ENCODE results near the gene ENOX1. TPM values are rescaled to one million over a fixed set of nuclear protein-coding genes. Genes with fewer than 3 reads are reported as not detected.
"Not testable (repeated sequence)": the region's sequence is repeated elsewhere in the genome, so short reads cannot be mapped to it uniquely, and the experiment has no call there.

Gene ENOX1
- total RNA-seq, 2 experiments from 2014 or later, result not detected

DNA sequence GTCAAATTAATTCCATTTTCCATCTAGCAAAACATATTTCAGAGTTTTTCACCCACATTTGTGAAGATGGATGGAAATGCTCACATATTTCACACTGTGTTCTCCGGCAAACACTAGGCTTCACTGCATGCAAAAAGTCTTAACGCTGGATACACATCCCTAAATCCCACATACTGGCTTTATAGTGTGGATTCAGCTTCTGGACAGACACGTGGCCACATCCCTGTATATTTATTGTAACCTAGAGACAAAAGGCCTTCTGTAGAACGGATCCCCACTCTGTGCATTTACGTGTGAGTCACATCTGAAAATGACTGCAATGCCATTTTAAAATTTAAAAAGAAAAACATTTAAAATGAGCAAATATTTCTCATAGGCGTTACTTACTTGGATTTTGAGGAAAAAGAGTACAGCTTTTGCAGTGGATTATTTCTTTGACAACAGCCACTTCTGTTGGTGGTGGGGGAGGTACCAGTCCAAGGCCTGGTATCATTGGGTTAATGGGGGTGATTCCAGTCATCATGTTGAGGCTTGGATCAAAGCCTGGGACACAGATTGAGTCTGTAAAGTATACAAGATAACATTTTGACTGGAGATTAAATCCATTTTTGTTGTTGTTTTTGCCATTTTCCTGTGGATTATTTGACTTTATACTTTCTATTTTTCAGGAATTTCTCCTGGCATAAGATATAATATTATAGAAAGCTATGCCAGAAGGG is 425.7 kb downstream of the ENOX1 start:
- DNase-seq, result no peak
- Mint-ChIP-seq H3K4me3 (no peak overlapping the region), H3K4me1 (peaks cover 3% of the 10 kb centered on the region), H3K9me3 (no peaks in the 10 kb centered on the region), H3K27ac (no peak overlapping the region), H3K27me3 (no peaks in the 10 kb centered on the region), H3K36me3 (no peaks in the 10 kb centered on the region)
- POLR2A ChIA-PET, result no interaction called here
- no peak for ATAC-seq (ENCODE audit: low read depth)

DNA sequence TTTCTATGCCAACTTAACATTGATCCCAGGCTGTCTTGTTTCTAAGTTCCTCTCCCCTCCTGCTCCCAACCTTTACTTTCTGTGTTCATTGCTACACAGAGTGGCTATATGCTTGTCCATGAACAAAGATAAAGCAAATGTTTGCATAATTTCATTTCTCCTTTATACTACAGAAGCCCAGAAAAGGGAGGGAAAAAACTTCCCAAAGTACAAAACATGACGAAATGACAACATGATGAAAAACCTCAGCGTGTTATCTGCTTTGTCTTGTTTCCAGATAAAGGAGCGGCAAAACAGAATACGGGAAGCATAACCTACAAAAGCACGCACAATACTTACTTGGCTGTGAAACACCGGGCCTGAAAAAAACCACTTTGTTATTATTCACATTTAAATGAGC is 426.6 kb downstream of the ENOX1 start:
- DNase-seq (no peak), ATAC-seq (ENCODE audit: low read depth) (no peak)
- POLR2A ChIA-PET, result no interaction called here
- no peaks in the 10 kb centered on the region for H3K36me3 Mint-ChIP-seq
- H3K27ac Mint-ChIP-seq, result no peak overlapping the region
- no peaks in the 10 kb centered on the region for H3K27me3 Mint-ChIP-seq
- no peak overlapping the region for H3K4me3 Mint-ChIP-seq
- no peaks in the 10 kb centered on the region for H3K9me3 Mint-ChIP-seq
- H3K4me1 Mint-ChIP-seq, result peaks cover 3% of the 10 kb centered on the region

DNA sequence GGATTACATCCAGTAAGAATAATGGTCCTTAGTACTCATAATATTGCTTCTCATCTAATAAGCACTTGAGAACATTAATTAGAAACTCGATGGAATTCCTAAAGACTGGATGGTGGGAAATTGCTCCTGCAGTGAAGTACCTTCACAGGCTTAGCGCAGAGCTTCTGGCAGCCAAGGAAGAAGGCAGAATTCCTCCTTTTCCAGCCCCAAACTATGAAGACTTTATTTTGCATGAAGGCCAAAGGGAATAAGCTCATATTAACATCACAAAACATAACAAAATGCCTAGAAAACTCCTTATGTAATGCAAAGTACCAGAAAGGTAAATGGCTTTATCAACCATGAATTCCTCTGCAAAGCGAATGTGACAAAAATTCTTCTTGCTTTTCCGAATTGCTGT is 427.2 kb downstream of the ENOX1 start:
- no peak for ATAC-seq (ENCODE audit: low read depth)
- Mint-ChIP-seq H3K27me3 (no peaks in the 10 kb centered on the region), H3K4me1 (peaks cover 3% of the 10 kb centered on the region), H3K36me3 (no peaks in the 10 kb centered on the region), H3K4me3 (no peak overlapping the region), H3K9me3 (no peaks in the 10 kb centered on the region), H3K27ac (no peak overlapping the region)
- POLR2A ChIA-PET, result no interaction called here
- no peak for DNase-seq

DNA sequence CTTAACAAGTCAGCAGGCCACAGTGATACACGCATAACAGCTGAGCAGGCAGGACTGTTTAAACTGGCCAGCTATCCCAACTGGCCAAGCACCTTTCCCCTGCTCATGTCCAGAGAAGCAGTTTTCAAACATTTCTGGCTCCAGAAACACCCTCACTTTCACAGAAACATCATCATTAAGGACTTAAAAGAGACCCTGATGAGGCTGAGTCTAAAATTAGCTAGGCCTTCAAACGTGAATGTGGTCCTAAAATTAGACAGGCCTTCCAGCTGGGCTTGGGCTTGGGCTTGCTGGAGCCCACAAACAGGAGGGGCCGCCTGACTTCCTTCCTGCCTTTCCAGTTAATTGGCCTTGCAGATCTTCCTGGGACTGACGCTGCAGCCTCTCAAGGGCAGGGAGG is 429.2 kb downstream of the ENOX1 start:
- Mint-ChIP-seq H3K9me3 (no peaks in the 10 kb centered on the region), H3K36me3 (no peaks in the 10 kb centered on the region), H3K27me3 (no peaks in the 10 kb centered on the region), H3K4me3 (no peak overlapping the region), H3K4me1 (peaks cover 3% of the 10 kb centered on the region), H3K27ac (no peak overlapping the region)
- DNase-seq (no peak), ATAC-seq (ENCODE audit: low read depth) (no peak)
- POLR2A ChIA-PET, result no interaction called here

DNA sequence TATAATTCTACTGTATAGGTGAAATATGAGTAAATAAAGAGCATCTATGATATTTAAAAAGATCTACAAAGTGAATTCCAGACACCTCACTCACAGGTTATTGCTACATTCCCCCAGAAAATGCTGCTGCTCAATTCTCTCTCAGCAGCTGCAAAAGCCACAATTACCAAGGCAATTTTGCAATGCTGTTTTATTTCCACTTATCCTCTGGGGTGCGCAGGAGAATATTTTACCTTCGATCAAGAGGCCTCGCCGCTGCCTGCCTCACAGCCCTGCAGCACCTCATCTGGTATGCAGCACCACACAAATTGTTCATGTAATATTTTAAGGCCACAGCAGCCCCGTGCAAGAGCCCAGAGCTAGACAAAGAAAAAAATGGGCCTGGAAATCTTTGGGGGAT is 430.2 kb downstream of the ENOX1 start:
- Mint-ChIP-seq H3K4me1 (peaks cover 3% of the 10 kb centered on the region), H3K27ac (no peak overlapping the region), H3K4me3 (no peak overlapping the region), H3K36me3 (no peaks in the 10 kb centered on the region), H3K27me3 (no peaks in the 10 kb centered on the region), H3K9me3 (no peaks in the 10 kb centered on the region)
- POLR2A ChIA-PET, result no interaction called here
- DNase-seq (no peak), ATAC-seq (ENCODE audit: low read depth) (no peak)

DNA sequence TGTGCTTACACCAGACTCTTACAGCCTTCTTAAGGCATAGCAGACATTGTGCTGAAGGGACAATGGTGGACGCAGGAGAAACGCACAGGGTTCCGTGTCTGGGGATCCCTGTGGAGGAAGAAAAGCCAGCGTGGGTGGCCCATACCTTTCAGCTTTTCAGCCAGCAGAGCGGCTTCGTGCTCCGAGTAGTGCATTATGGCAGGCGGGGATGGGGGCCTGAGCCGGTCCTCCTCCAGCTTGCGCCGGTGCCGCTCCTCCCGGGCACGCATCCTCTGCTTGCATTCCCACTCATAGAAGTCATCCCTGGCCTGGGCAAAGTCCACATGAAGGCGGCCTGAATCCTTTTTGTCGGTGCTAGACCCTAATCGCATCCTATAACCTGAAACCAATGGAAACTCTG is 431.0 kb downstream of the ENOX1 start:
- no peaks in the 10 kb centered on the region for H3K9me3 Mint-ChIP-seq
- no peak for ATAC-seq (ENCODE audit: low read depth)
- no peak for DNase-seq
- H3K27ac Mint-ChIP-seq, result no peak overlapping the region
- peaks cover 3% of the 10 kb centered on the region for H3K4me1 Mint-ChIP-seq
- POLR2A ChIA-PET, result no interaction called here
- no peaks in the 10 kb centered on the region for H3K27me3 Mint-ChIP-seq
- H3K36me3 Mint-ChIP-seq, result no peaks in the 10 kb centered on the region
- H3K4me3 Mint-ChIP-seq, result no peak overlapping the region

DNA sequence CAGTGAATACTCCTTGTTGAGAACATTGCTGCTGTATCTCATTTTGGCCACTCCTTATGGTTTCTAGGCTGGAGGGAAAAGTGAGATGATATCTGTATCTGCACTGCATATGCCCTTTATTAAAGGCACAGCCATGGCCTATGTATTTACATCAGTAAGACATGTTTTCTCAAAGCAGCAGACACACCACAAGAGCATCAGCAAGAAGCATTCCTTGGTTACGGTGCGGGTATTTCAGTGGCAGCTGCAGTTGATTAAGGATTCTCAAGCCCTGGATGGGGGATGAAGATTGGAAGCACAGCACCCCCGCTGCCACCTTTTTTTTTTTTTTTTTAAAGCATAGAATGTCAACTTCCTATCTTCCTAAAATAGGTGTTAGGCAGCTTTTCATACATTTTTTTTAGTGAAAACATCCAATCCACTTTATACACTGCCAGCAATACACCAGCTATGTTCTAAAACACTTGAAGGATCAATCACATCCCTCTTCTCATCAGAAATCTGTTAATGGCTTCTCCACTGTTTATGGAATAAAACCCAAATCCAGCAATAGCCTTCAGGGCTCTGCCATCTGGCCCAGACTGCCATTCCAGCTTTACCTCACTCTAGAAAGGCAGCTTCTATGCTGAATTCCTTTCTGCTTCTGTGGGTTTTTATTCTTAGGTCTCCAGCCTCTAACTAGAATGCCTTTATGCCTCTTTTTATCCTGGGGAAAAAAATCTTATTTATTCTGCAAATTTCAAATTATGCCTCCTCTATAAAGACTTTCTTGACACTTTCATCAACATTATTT is 432.4 kb downstream of the ENOX1 start:
- POLR2A ChIA-PET, result no interaction called here
- ATAC-seq (ENCODE audit: low read depth), result no peak
- H3K9me3 Mint-ChIP-seq, result no peaks in the 10 kb centered on the region

DNA sequence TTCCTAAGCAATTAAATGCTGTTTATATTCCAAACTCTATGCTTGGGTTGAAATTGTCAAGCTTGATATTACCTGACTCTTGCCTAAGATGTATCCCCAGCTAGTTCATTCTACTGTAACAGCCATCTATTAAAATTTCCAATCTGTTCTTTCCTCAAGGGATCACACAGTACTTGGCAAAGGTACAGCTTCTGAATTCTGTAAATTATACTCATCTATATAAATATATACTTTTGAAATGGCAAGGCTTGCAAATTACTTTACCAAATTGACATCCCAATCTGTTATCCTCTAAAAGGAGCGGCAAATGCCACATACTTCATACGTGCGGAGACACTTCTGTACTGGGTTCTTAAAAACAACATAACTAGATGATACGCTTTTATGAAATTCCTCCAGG is 433.1 kb downstream of the ENOX1 start:
- no peaks in the 10 kb centered on the region for H3K36me3 Mint-ChIP-seq
- ATAC-seq (ENCODE audit: low read depth), result no peak
- no peaks in the 10 kb centered on the region for H3K9me3 Mint-ChIP-seq
- peaks cover 3% of the 10 kb centered on the region for H3K4me1 Mint-ChIP-seq
- no peak overlapping the region for H3K27ac Mint-ChIP-seq
- no peaks in the 10 kb centered on the region for H3K27me3 Mint-ChIP-seq
- H3K4me3 Mint-ChIP-seq, result no peak overlapping the region
- no peak for DNase-seq
- POLR2A ChIA-PET, result no interaction called here

More for the DNA sequence above, 432.4 kb downstream of the ENOX1 start:
- Mint-ChIP-seq H3K27me3 (no peaks in the 10 kb centered on the region), H3K4me1 (peaks cover 3% of the 10 kb centered on the region), H3K36me3 (no peaks in the 10 kb centered on the region), H3K4me3 (no peak overlapping the region), H3K27ac (no peak overlapping the region)
- DNase-seq, result no peak

DNA sequence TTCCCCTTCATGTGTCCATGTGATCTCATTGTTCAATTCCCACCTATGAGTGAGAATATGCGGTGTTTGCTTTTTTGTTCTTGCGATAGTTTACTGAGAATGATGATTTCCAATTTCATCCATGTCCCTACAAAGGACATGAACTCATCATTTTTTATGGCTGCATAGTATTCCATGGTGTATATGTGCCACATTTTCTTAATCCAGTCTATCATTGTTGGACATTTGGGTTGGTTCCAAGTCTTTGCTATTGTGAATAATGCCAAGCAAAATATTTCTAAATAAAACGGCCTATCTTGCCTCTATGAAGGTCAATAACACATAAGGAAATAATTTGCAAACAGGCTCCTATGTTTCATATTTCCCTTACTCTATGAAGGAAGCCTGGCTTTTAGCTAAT is 435.2 kb downstream of the ENOX1 start:
- H3K9me3 Mint-ChIP-seq, POLR2A ChIA-PET: not testable (repeated sequence)
- H3K27me3 Mint-ChIP-seq, result peaks cover 12% of the 10 kb centered on the region

DNA sequence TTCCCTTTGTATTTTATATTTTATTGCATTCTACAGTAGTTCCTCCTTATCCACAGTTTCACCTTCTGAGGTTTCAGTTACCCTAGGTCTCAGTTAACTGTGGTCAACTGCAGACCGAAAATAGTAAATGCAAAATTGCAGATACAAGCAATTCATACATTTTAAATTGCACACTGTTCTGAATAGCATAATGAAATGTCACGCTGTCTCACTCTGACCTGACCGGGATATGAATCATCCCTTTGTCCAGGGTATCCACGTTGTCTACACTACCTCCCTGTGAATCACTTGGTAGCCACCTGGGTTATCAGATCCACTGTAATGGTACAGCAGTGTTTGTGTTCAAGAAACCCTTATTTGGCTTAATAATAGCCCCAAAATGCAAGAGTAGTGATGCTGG is 438.4 kb downstream of the ENOX1 start:
- Mint-ChIP-seq H3K4me1 (no peaks in the 10 kb centered on the region), H3K9me3 (no peaks in the 10 kb centered on the region), H3K27ac (no peak overlapping the region), H3K27me3 (peaks cover 34% of the 10 kb centered on the region), H3K4me3 (no peak overlapping the region), H3K36me3 (no peaks in the 10 kb centered on the region)
- POLR2A ChIA-PET, result no interaction called here
- ATAC-seq (ENCODE audit: low read depth) (no peak), DNase-seq (no peak)

More for the DNA sequence above, 435.2 kb downstream of the ENOX1 start:
- H3K4me3 Mint-ChIP-seq; H3K4me1 Mint-ChIP-seq; ATAC-seq (ENCODE audit: low read depth); H3K27ac Mint-ChIP-seq; DNase-seq; H3K36me3 Mint-ChIP-seq: not testable (repeated sequence)

DNA sequence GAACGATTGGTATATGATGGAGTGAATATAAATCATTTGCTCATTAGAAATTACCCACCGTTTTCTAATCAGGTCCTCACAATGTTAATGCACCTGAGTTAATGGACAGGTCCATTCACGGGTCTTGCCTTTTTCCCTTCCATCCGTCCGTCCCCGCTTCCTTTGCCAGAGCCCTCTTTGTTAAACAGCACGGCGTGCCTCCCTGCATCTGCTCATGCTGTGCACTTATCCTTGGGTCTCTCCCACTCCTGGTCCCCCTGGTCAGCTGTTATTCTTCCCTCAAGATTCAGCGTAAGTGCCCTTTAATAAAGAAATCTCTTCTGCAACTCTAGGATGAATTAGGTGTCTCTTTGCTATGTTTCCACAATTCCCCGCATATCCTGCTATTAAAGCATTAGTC is 438.9 kb downstream of the ENOX1 start:
- Mint-ChIP-seq H3K9me3 (no peaks in the 10 kb centered on the region), H3K4me1 (no peaks in the 10 kb centered on the region), H3K27ac (no peak overlapping the region), H3K27me3 (peaks cover 36% of the 10 kb centered on the region), H3K36me3 (no peaks in the 10 kb centered on the region), H3K4me3 (no peak overlapping the region)
- no peak for ATAC-seq (ENCODE audit: low read depth)
- no peak for DNase-seq
- POLR2A ChIA-PET, result no interaction called here

DNA sequence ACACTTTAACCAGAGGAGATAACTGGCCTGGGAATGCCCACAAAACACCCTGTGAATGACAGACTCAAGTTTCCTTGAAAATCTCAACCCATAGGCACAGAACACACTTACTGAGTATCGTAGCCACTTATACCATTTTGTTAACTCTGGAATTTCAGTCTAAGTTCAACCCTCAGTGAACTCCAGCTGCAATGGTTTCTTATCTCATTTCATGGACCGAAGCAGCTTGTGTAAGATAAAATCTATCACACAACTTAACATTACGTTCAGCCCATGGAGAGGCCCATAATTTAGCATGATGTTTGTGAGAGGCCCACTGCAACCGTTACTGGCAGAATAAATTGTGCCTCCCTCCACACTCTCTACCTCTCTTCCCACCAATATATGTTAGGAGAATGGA is 440.3 kb downstream of the ENOX1 start:
- POLR2A ChIA-PET, result no interaction called here
- Mint-ChIP-seq H3K36me3 (no peaks in the 10 kb centered on the region), H3K27ac (no peak overlapping the region), H3K27me3 (peaks cover 39% of the 10 kb centered on the region), H3K4me1 (no peaks in the 10 kb centered on the region), H3K9me3 (no peaks in the 10 kb centered on the region), H3K4me3 (no peak overlapping the region)
- ATAC-seq (ENCODE audit: low read depth) (no peak), DNase-seq (no peak)

DNA sequence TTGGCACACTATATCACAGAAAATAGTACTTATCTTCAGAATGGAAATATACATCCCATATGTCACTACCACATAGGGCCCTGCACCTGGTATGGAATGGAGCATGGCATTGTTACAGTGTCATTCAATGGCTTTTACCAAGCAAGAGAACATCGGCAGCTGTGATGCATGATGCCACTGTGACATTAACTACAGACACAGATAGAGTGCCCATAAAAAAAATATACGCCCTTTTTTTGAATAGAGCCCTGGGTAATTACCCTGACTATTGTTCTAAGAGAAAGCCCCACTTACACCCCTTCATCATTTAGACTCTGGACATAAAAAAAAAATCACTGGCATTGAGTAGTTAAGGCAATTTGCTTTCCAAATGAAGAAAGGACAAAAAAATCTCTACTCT is 443.1 kb downstream of the ENOX1 start:
- POLR2A ChIA-PET, result no interaction called here
- Mint-ChIP-seq H3K27ac (no peak overlapping the region), H3K27me3 (peaks cover 39% of the 10 kb centered on the region)

DNA sequence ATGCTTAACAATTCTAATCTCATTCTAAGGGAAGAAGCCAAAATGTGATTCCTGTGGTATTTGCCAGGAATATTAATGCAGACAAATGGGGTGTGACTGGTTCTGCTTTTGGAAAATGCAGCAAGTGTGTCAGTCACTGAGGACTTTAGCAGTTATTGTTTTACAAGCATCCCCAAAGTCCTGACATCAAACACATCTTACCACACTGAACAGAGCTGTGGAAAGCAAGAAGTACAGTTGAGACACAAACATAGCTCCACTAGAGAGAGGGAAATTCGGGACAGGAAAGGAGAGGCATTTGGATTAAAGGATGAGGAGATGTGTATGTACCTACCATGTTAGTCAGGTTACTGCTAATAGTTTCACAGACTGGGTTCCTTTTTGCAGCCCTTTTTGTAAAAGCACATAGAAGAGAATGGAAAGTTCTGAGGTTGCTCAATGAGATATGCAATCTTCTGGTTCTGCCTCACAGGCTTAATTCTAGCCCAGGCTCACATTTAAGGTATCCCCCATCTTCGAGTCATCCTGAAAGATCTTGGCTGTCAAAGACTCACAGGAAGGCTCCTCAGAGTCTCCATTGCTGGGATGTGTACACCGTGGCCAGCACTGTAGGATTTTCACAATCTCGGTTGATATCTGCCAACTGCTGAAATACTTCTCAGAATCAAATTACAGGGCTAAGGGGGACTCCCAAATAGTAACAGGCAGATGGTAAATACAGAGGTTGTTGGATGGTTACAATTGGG is 446.8 kb downstream of the ENOX1 start:
- no peak for DNase-seq
- Mint-ChIP-seq H3K4me1 (no peaks in the 10 kb centered on the region), H3K27ac (no peak overlapping the region), H3K4me3 (no peak overlapping the region), H3K9me3 (no peaks in the 10 kb centered on the region), H3K36me3 (no peaks in the 10 kb centered on the region), H3K27me3 (peaks cover 25% of the 10 kb centered on the region)
- ATAC-seq (ENCODE audit: low read depth), result no peak
- POLR2A ChIA-PET, result no interaction called here

More for the DNA sequence above, 443.1 kb downstream of the ENOX1 start:
- Mint-ChIP-seq H3K36me3 (no peaks in the 10 kb centered on the region), H3K4me1 (no peaks in the 10 kb centered on the region), H3K4me3 (no peak overlapping the region), H3K9me3 (no peaks in the 10 kb centered on the region)
- DNase-seq (no peak), ATAC-seq (ENCODE audit: low read depth) (no peak)
